Rectal smooth muscle tissue (tissue), 1 donor: ENCODE data around the gene MAN1C1.

Experiments
- H3K27ac ChIP-seq: one replicate; pipeline ENCODE4 v1.7.0; 2013; ENCODE audit warnings: low read depth, low read length, inconsistent platforms
- H3K27me3 ChIP-seq: one replicate; pipeline ENCODE4 v1.7.0; 2013; ENCODE audit warnings: low read length; ENCODE audit not compliant: control insufficient read depth, insufficient read depth
- H3K36me3 ChIP-seq: one replicate; pipeline ENCODE4 v1.7.0; 2013; ENCODE audit warnings: low read length; ENCODE audit not compliant: control insufficient read depth, insufficient read depth
- H3K4me1 ChIP-seq: one replicate; pipeline ENCODE4 v1.7.0; 2013; ENCODE audit warnings: low read length; ENCODE audit not compliant: control insufficient read depth, insufficient read depth
- H3K4me3 ChIP-seq: one replicate; pipeline ENCODE4 v1.7.0; 2013; ENCODE audit warnings: low read length
- H3K9ac ChIP-seq: one replicate; pipeline ENCODE4 v1.7.0; 2013; ENCODE audit warnings: low read length

Gene MAN1C1

GRCh38 chr1:25817840-25818501, 201.4 kb downstream of the MAN1C1 start:
- H3K27me3 ChIP-seq, result no peaks in the 10 kb centered on the region
- H3K9ac ChIP-seq, result no peak overlapping the region
- H3K27ac ChIP-seq, result no peak overlapping the region
- H3K36me3 ChIP-seq, result peaks cover 4% of the 10 kb centered on the region
- peaks cover 20% of the 10 kb centered on the region for H3K4me1 ChIP-seq
- no peak overlapping the region for H3K4me3 ChIP-seq

GRCh38 chr1:25818569-25818968, 202.0 kb downstream of the MAN1C1 start:
- H3K9ac ChIP-seq, result no peak overlapping the region
- H3K27ac ChIP-seq, result no peak overlapping the region
- H3K27me3 ChIP-seq, result no peaks in the 10 kb centered on the region

DNA sequence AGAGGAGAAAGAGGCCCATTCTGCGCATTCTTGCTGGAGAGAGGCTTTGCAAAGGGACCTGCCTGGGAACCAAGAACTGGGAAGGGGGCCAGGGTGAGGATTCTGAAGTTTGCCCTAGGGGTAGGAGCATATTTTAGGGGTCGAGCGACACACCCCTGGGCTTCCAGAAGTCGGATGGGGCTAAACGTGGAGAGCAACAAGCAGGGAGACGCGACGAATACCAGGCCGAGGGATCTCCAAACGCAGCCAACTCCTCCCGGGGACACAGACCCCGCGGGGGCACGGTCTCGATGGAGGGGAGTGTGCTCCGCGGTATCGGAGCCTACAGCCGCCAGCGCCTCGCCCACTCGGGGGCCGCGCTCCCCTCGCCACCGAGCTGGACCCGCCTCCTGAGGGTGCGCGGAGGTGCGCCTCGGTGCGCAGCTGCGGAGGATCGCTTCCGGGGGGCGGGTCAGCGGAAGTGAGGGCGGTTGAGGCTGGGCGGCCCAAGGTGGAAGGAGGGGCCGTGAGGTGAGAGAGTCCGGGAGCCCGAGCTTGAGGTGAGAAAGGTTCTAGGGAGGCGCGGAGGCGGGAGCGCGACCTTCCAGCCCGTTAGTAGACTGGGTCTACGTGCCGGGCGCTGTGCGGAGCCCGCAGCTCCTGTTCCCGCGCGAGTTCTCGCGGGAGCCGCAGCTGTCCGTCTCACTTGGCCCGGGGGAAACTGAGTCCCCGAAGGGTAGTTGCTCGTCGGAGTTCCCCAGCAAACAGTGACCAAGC, 203.1 kb downstream of the MAN1C1 start, which contains the start of gene MTFR1L:
MTFR1L (plus strand) TSS at position 464 of the 756 bp plus-strand sequence. CDS start 3,151 bp downstream, outside the sequence.
- Histone ChIP-seq H3K4me1 (peaks cover 20% of the 10 kb centered on the region), H3K27ac (peak within 1 kb of the TSS; percentile 89)

More at GRCh38 chr1:25818569-25818968, 202.0 kb downstream of the MAN1C1 start:
- Histone ChIP-seq H3K36me3 (peaks cover 4% of the 10 kb centered on the region), H3K4me3 (peak overlapping the region; percentile 97), H3K4me1 (peaks cover 20% of the 10 kb centered on the region)

DNA sequence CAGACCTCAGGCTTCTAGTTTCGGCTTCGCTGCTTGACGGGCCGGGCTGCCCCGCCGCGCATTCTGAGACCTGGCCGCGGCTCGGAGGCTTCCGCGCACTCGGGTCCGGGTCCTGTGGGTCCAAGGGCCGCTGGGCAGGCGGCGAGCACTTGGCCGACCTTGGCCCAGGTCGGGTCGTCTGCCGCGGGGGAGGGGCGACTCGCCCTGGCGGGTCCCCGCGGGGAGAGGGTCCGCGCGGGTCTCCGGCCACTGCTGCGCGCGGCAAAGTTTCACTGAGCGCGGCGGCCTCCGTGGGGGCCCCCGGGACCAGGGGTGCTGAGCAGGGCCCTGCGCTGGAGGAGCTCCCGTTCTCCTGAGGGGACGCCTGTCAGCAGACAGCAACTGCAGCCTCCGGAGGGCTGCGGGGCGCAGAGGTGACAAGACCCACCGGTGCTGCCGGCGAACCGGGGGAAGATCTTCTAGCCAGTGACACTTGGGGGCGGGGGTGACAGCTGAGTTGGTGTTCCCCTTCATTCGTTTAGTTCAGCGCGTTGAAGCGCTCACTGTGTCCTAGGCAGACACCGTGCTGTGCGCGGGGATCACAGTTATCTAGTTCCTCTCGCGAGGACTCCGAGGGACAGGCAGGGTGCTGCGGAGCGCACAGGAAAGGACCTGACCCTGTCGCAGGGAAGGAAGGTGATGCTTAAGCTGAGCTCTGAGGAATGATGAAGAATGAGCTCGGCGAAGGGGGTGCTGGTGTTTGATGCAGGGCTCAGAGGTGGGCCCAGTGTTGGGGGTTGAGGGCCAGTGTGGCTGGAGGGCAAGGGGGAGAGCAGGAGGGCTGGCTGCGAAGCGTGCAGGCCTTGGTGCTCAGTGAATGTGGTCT, 203.9 kb downstream of the MAN1C1 start:
- Histone ChIP-seq H3K4me1 (peaks cover 20% of the 10 kb centered on the region), H3K4me3 (peak overlapping the region; percentile 97), H3K27ac (peak overlapping the region; percentile 89), H3K9ac (peak overlapping the region; percentile 89), H3K36me3 (no peaks in the 10 kb centered on the region), H3K27me3 (no peaks in the 10 kb centered on the region)

More for the DNA sequence above, 203.1 kb downstream of the MAN1C1 start, which contains the start of gene MTFR1L:
- H3K27me3 ChIP-seq, result no peaks in the 10 kb centered on the region
- peak within 1 kb of the TSS; percentile 94 for H3K9ac ChIP-seq
- H3K36me3 ChIP-seq, result no peaks in the 10 kb centered on the region
- peak within 1 kb of the TSS; percentile 97 for H3K4me3 ChIP-seq

DNA sequence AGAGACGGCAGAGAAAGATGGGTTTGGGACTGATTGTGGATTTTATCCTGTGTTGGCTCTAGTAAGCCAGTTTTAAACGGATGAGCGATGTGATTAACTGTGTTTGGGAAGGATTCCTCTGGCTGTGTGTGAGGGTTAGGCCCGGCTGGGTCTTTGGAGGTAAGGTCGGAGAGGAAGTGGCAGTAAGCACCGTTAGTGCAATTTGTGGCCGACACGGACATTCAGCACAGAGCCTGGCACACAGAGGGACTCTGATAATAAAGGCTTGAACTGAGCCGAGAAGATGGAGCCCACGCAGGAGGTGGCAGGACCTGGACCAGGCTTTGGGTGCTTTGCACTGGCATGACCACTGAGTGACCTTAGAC, 204.5 kb downstream of the MAN1C1 start:
- peak overlapping the region; percentile 97 for H3K4me3 ChIP-seq
- peaks cover under 1% of the 10 kb centered on the region for H3K36me3 ChIP-seq
- no peak overlapping the region for H3K27ac ChIP-seq
- H3K9ac ChIP-seq, result peak overlapping the region; percentile 89
- peaks cover 20% of the 10 kb centered on the region for H3K4me1 ChIP-seq
- H3K27me3 ChIP-seq, result no peaks in the 10 kb centered on the region

- H3K27me3 ChIP-seq, result no peaks in the 10 kb centered on the region
- H3K9ac ChIP-seq, result no peak overlapping the region
- H3K4me3 ChIP-seq, result peak overlapping the region; percentile 5
- H3K27ac ChIP-seq, result no peak overlapping the region
- peaks cover 6% of the 10 kb centered on the region for H3K36me3 ChIP-seq
- H3K4me1 ChIP-seq, result peaks cover 20% of the 10 kb centered on the region
Observed at GRCh38 chr1:25821630-25822091, 205.1 kb downstream of the MAN1C1 start.

- Histone ChIP-seq H3K36me3 (peaks cover 24% of the 10 kb centered on the region), H3K27ac (no peak overlapping the region), H3K27me3 (no peaks in the 10 kb centered on the region), H3K4me1 (peaks cover 11% of the 10 kb centered on the region), H3K9ac (no peak overlapping the region), H3K4me3 (no peak overlapping the region)
Observed at GRCh38 chr1:25825605-25826004, 209.0 kb downstream of the MAN1C1 start.

GRCh38 chr1:25826571-25826970, 210.0 kb downstream of the MAN1C1 start:
- peaks cover 5% of the 10 kb centered on the region for H3K4me1 ChIP-seq
- H3K27ac ChIP-seq, result no peak overlapping the region
- peaks cover 33% of the 10 kb centered on the region for H3K36me3 ChIP-seq
- no peak overlapping the region for H3K9ac ChIP-seq
- H3K4me3 ChIP-seq, result no peak overlapping the region
- H3K27me3 ChIP-seq, result no peaks in the 10 kb centered on the region

DNA sequence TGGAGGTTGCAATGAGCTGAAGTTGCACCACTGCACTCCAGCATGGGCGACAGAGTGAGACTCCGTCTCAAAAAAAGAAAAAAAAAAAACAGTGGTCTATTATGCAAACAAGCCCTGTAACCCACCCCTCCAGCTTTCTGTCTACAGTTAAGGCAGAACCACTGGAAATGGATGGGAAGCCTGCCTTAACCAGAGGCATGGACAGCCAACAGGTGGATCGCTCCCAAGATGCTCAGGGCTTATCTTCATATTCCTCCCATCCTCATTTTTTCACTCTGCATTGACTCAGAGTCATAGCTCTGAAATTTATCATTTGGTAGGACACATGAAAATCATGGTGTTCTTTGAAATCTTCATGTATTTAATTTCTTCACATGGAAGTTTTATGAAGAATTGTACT, 211.9 kb downstream of the MAN1C1 start:
- H3K36me3 ChIP-seq, result peaks cover 50% of the 10 kb centered on the region
- no peaks in the 10 kb centered on the region for H3K4me1 ChIP-seq
- no peak overlapping the region for H3K4me3 ChIP-seq
- H3K9ac ChIP-seq, result no peak overlapping the region
- no peaks in the 10 kb centered on the region for H3K27me3 ChIP-seq
- H3K27ac ChIP-seq, result no peak overlapping the region

DNA sequence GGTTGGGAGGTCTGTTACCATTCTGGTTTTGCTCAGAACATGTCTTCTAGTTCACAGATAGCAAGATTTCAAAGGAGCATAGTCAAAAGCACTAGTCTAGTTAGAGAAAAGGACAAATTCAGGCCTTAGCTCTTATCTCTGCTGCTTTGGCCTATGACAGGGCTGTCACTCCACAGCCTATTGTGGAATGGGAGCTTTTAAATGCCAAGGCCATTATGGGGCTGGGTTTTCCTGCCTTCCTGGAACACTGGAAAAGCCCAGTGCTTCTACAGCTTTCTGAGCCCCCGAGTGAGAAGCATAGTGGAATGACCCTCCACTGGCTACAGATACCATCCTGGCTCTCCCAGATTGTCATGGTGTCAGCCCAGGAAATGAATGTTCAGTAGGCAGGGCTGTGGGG, 212.5 kb downstream of the MAN1C1 start:
- no peaks in the 10 kb centered on the region for H3K4me1 ChIP-seq

DNA sequence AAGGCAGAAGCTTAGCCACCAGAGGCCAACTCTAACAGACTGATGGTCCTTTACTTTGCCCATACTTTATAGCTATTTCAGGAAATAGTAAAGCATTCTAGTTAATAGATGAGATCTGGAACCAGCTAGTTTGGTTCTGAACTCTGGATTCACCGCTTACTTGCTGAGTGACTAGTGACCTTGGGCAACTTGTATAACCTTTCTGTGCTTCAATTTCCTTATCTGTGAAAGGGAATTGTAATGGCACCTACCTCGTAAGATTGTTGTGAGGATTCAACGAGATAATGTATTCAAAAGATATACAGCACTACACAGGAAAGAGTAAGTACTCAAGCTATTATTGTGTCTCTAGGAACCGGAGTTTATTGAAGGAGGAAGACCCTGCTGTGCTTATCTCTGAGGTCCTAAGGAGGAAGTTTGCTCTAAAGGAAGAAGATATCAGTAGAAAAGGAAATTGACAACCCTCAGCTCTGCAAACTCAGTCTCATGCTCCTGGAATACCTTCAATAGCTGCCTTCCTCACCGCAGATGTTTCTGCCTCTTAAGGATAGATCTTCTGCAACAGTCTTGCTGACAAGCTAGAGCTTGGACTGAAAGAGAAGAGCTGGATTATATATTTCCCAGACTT, 215.1 kb downstream of the MAN1C1 start:
- H3K27ac ChIP-seq, result no peak overlapping the region
- no peak overlapping the region for H3K9ac ChIP-seq
- no peak overlapping the region for H3K4me3 ChIP-seq
- H3K36me3 ChIP-seq, result peaks cover 44% of the 10 kb centered on the region
- H3K4me1 ChIP-seq, result no peaks in the 10 kb centered on the region
- no peaks in the 10 kb centered on the region for H3K27me3 ChIP-seq

More for the DNA sequence above, 212.5 kb downstream of the MAN1C1 start:
- Histone ChIP-seq H3K36me3 (peaks cover 50% of the 10 kb centered on the region), H3K4me3 (no peak overlapping the region), H3K27ac (no peak overlapping the region), H3K27me3 (no peaks in the 10 kb centered on the region), H3K9ac (no peak overlapping the region)
